IPS-NIHi11 (cell line): Measurements from ENCODE around the gene SYVN1.
"Not testable (repeated sequence)": the region's sequence is repeated elsewhere in the genome, so short reads cannot be mapped to it uniquely, and the experiment has no call there.

Experiments
- DNase-seq: peaks from one replicate; pipeline ENCODE4 v3.0.0; 2012; ENCODE audit warnings: mixed read lengths, low spot score

Gene SYVN1

GRCh38 chr11:65151331-65151899, 17.1 kb upstream of the SYVN1 start:
- DNase-seq = no peak

- peak; percentile 44 for DNase-seq
Measured at GRCh38 chr11:65150509-65151299, 16.4 kb upstream of the SYVN1 start.

GRCh38 chr11:65150131-65150508, 15.8 kb upstream of the SYVN1 start:
- not testable (repeated sequence) for DNase-seq

- no peak for DNase-seq
Measured at GRCh38 chr11:65148657-65149056, 14.3 kb upstream of the SYVN1 start.

- DNase-seq = no peak
Measured at GRCh38 chr11:65147352-65148075, 13.2 kb upstream of the SYVN1 start.

GRCh38 chr11:65141896-65142494, 7.7 kb upstream of the SYVN1 start:
- no peak for DNase-seq

GRCh38 chr11:65136515-65137096, 2.3 kb upstream of the SYVN1 start:
- DNase-seq = no peak

- no peak for DNase-seq
Measured at GRCh38 chr11:65135633-65136145, 1.4 kb upstream of the SYVN1 start.

- DNase-seq = peak; percentile 97
Measured at GRCh38 chr11:65134952-65135632, 773 bp upstream of the SYVN1 start.

- no peak for DNase-seq
Measured at GRCh38 chr11:65133724-65134123, 595 bp downstream of the SYVN1 start.

- DNase-seq = peak; percentile 72
Measured at GRCh38 chr11:65132988-65133700, 1.2 kb downstream of the SYVN1 start.

- DNase-seq = no peak
Measured at GRCh38 chr11:65132238-65132987, 1.9 kb downstream of the SYVN1 start.

GRCh38 chr11:65131895-65132237, 2.5 kb downstream of the SYVN1 start:
- DNase-seq = no peak

- no peak for DNase-seq
Measured at GRCh38 chr11:65131417-65131776, 2.9 kb downstream of the SYVN1 start.

GRCh38 chr11:65130631-65131416, 3.5 kb downstream of the SYVN1 start:
- DNase-seq = no peak

- no peak for DNase-seq
Measured at GRCh38 chr11:65129649-65130441, 4.5 kb downstream of the SYVN1 start.

- DNase-seq = no peak
Measured at GRCh38 chr11:65128182-65129145, 5.9 kb downstream of the SYVN1 start.
